KOPT-K1 (cell line): ENCODE data around the gene NID1.

ENCODE experiments used
- H3K27ac ChIP-seq: fragments of 200-600 bp; sonication (generic); 2 replicates; pipeline ENCODE4 v1.5.1; 2016; ENCODE audit warnings: antibody characterized with exemption, mild to moderate bottlenecking, low read depth, low read length; ENCODE audit not compliant: poor library complexity, severe bottlenecking
- H3K36me3 ChIP-seq: fragments of 200-600 bp; sonication (generic); 2 replicates; pipeline ENCODE4 v1.5.1; 2017; ENCODE audit warnings: antibody characterized with exemption, mild to moderate bottlenecking, low read length, moderate library complexity; ENCODE audit not compliant: insufficient read depth
- H3K9me3 ChIP-seq: fragments of 200-600 bp; sonication (generic); 2 replicates; pipeline ENCODE4 v1.5.1; 2017; ENCODE audit warnings: antibody characterized with exemption, low read length, mild to moderate bottlenecking; ENCODE audit not compliant: insufficient read depth, poor library complexity, severe bottlenecking

NID1 gene

GRCh38 chr1:235958021-235958420 lies 106.9 kb downstream of the NID1 start:
- Histone ChIP-seq H3K9me3 (no peaks in the 10 kb centered on the region), H3K36me3 (no peaks in the 10 kb centered on the region), H3K27ac (no peak overlapping the region)

- H3K36me3 ChIP-seq, result no peaks in the 10 kb centered on the region
- H3K27ac ChIP-seq, result no peak overlapping the region
- H3K9me3 ChIP-seq, result no peaks in the 10 kb centered on the region
Measured at GRCh38 chr1:235955777-235956176, 109.1 kb downstream of the NID1 start.

GRCh38 chr1:235954306-235955283 lies 110.3 kb downstream of the NID1 start:
- Histone ChIP-seq H3K9me3 (no peaks in the 10 kb centered on the region), H3K27ac (peak overlapping the region; percentile 22), H3K36me3 (no peaks in the 10 kb centered on the region)

GRCh38 chr1:235953801-235954200 lies 111.1 kb downstream of the NID1 start:
- Histone ChIP-seq H3K36me3 (no peaks in the 10 kb centered on the region), H3K27ac (no peak overlapping the region), H3K9me3 (no peaks in the 10 kb centered on the region)

- Histone ChIP-seq H3K9me3 (no peaks in the 10 kb centered on the region), H3K36me3 (no peaks in the 10 kb centered on the region), H3K27ac (no peak overlapping the region)
Measured at GRCh38 chr1:235952950-235953615, 111.8 kb downstream of the NID1 start.

- Histone ChIP-seq H3K36me3 (no peaks in the 10 kb centered on the region), H3K9me3 (no peaks in the 10 kb centered on the region), H3K27ac (no peak overlapping the region)
Measured at GRCh38 chr1:235951661-235952060, 113.2 kb downstream of the NID1 start.

GRCh38 chr1:235950318-235950717 lies 114.6 kb downstream of the NID1 start:
- H3K9me3 ChIP-seq, result no peaks in the 10 kb centered on the region
- H3K36me3 ChIP-seq, result no peaks in the 10 kb centered on the region
- H3K27ac ChIP-seq, result no peak overlapping the region

GRCh38 chr1:235948774-235949427 lies 116.0 kb downstream of the NID1 start:
- Histone ChIP-seq H3K27ac (no peak overlapping the region), H3K9me3 (no peaks in the 10 kb centered on the region), H3K36me3 (no peaks in the 10 kb centered on the region)

GRCh38 chr1:235947989-235948388 lies 116.9 kb downstream of the NID1 start:
- H3K27ac ChIP-seq, result no peak overlapping the region
- H3K36me3 ChIP-seq, result no peaks in the 10 kb centered on the region
- no peaks in the 10 kb centered on the region for H3K9me3 ChIP-seq

- Histone ChIP-seq H3K36me3 (no peaks in the 10 kb centered on the region), H3K27ac (no peak overlapping the region), H3K9me3 (no peaks in the 10 kb centered on the region)
Measured at GRCh38 chr1:235946571-235946981, 118.3 kb downstream of the NID1 start.

- Histone ChIP-seq H3K27ac (no peak overlapping the region), H3K36me3 (no peaks in the 10 kb centered on the region), H3K9me3 (no peaks in the 10 kb centered on the region)
Measured at GRCh38 chr1:235945775-235946570, 118.9 kb downstream of the NID1 start.

GRCh38 chr1:235943581-235944114 lies 121.2 kb downstream of the NID1 start:
- Histone ChIP-seq H3K9me3 (no peaks in the 10 kb centered on the region), H3K36me3 (no peaks in the 10 kb centered on the region), H3K27ac (no peak overlapping the region)

GRCh38 chr1:235942979-235943575 lies 121.8 kb downstream of the NID1 start:
- no peaks in the 10 kb centered on the region for H3K36me3 ChIP-seq
- no peak overlapping the region for H3K27ac ChIP-seq
- H3K9me3 ChIP-seq, result no peaks in the 10 kb centered on the region

- Histone ChIP-seq H3K27ac (no peak overlapping the region), H3K36me3 (no peaks in the 10 kb centered on the region), H3K9me3 (no peaks in the 10 kb centered on the region)
Measured at GRCh38 chr1:235942625-235942934, 122.3 kb downstream of the NID1 start.
